ENCODE measurements around the gene COL4A4.

DNA sequence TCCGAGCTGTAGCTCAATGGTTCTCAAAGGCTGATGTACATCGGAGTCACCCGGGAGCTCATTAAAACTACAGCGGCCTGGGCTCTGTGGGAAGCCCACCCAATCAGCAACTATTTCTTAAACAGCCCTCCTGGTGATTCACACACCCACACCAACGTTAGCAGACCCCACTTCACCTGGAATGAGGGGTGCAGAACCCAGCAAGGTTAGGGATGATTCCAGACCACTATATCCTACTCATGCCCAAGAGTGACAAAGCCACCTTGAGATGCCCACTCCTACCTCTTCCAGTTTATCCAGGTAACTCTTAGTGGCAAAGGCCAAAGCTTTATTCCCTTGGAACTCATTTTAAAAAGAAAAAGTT, 178.4 kb downstream of the COL4A4 start:
- no peak for TF ChIP-seq SP1 (CRISPR knock-in tag; conservative IDR thresholded peaks at IDR 0.05)
- no peak for TF ChIP-seq E2F5 (CRISPR knock-in tag; IDR thresholded peaks at IDR 0.05)
- TF ChIP-seq CTCF (IDR thresholded peaks at IDR 0.05): no peak
- TF ChIP-seq USF2 (CRISPR knock-in tag; IDR thresholded peaks at IDR 0.05): no peak
- TF ChIP-seq ETV6 (CRISPR knock-in tag; IDR thresholded peaks at IDR 0.05): no peak
- TF ChIP-seq, protein P1, sequence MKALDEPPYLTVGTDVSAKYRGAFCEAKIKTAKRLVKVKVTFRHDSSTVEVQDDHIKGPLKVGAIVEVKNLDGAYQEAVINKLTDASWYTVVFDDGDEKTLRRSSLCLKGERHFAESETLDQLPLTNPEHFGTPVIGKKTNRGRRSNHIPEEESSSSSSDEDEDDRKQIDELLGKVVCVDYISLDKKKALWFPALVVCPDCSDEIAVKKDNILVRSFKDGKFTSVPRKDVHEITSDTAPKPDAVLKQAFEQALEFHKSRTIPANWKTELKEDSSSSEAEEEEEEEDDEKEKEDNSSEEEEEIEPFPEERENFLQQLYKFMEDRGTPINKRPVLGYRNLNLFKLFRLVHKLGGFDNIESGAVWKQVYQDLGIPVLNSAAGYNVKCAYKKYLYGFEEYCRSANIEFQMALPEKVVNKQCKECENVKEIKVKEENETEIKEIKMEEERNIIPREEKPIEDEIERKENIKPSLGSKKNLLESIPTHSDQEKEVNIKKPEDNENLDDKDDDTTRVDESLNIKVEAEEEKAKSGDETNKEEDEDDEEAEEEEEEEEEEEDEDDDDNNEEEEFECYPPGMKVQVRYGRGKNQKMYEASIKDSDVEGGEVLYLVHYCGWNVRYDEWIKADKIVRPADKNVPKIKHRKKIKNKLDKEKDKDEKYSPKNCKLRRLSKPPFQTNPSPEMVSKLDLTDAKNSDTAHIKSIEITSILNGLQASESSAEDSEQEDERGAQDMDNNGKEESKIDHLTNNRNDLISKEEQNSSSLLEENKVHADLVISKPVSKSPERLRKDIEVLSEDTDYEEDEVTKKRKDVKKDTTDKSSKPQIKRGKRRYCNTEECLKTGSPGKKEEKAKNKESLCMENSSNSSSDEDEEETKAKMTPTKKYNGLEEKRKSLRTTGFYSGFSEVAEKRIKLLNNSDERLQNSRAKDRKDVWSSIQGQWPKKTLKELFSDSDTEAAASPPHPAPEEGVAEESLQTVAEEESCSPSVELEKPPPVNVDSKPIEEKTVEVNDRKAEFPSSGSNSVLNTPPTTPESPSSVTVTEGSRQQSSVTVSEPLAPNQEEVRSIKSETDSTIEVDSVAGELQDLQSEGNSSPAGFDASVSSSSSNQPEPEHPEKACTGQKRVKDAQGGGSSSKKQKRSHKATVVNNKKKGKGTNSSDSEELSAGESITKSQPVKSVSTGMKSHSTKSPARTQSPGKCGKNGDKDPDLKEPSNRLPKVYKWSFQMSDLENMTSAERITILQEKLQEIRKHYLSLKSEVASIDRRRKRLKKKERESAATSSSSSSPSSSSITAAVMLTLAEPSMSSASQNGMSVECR (CRISPR knock-in tag; IDR thresholded peaks at IDR 0.05; ENCODE audit: borderline replicate concordance): no peak

Data from WTC11 (cell line).